ENCODE results near the gene WIPF1. TPM values are rescaled to one million over a fixed set of nuclear protein-coding genes. Genes with fewer than 3 reads are reported as not detected.

The WIPF1 gene
- polyA plus RNA-seq, 1 of the 3 experiments (the other 2 are of a cell fraction), result 56.7 TPM

DNA sequence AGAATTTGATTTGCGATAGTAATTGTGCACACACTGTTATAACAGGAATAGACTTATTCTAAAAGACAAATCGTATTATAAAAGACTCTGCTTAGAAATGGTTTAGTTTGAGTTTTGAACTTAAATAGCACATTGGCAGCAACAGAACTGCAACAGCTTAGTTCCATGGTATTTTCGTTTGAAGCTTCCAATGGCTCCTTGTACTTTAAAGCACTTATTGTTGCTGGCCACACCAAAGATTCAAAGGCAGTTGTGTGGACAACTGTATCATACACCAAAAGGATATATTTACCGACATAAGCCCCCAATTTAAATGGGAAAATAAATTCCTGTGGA lies 627 bp downstream of the WIPF1 start:
- CTCF ChIA-PET, result interaction anchor here (1.4 to 4.5 kb wide), 7 partner anchors 9 to 134 kb away, joined by 3 to 22 read pairs (median 4); no protein-coding TSS in a partner anchor
- H2AFZ ChIP-seq (ENCODE audit: low read depth), result peak overlapping the region; percentile 74; the same call in 1 of the 2 replicates
- 45% methylated on average over 4 of the region's 4 CpGs for WGBS (ENCODE audit: low lambda C conversion rate)
- TF ChIP-seq TAF1 (IDR thresholded peaks at IDR 0.05; ENCODE audit: borderline replicate concordance, low read depth, low read length) (no peak), YY1 (IDR thresholded peaks at IDR 0.05; ENCODE audit: low read depth) (no peak), EP300 (IDR thresholded peaks at IDR 0.05; ENCODE audit: borderline replicate concordance in 1 of 2, low read depth in 1 of 2, low read length in 1 of 2) (no peak), MXI1 (IDR thresholded peaks at IDR 0.05; ENCODE audit: low read depth, low read length) (no peak), NRF1 (IDR thresholded peaks at IDR 0.05; ENCODE audit: low read depth, low read length) (no peak), NFIC (IDR thresholded peaks at IDR 0.05; ENCODE audit: borderline replicate concordance) (no peak), FOSL2 (IDR thresholded peaks at IDR 0.05; ENCODE audit: borderline replicate concordance, low read depth) (no peak), EZH2phosphoT487 (IDR thresholded peaks at IDR 0.05; ENCODE audit: borderline replicate concordance, low read depth) (no peak)
- TF ChIP-seq, protein P1, sequence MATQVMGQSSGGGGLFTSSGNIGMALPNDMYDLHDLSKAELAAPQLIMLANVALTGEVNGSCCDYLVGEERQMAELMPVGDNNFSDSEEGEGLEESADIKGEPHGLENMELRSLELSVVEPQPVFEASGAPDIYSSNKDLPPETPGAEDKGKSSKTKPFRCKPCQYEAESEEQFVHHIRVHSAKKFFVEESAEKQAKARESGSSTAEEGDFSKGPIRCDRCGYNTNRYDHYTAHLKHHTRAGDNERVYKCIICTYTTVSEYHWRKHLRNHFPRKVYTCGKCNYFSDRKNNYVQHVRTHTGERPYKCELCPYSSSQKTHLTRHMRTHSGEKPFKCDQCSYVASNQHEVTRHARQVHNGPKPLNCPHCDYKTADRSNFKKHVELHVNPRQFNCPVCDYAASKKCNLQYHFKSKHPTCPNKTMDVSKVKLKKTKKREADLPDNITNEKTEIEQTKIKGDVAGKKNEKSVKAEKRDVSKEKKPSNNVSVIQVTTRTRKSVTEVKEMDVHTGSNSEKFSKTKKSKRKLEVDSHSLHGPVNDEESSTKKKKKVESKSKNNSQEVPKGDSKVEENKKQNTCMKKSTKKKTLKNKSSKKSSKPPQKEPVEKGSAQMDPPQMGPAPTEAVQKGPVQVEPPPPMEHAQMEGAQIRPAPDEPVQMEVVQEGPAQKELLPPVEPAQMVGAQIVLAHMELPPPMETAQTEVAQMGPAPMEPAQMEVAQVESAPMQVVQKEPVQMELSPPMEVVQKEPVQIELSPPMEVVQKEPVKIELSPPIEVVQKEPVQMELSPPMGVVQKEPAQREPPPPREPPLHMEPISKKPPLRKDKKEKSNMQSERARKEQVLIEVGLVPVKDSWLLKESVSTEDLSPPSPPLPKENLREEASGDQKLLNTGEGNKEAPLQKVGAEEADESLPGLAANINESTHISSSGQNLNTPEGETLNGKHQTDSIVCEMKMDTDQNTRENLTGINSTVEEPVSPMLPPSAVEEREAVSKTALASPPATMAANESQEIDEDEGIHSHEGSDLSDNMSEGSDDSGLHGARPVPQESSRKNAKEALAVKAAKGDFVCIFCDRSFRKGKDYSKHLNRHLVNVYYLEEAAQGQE (IDR thresholded peaks at IDR 0.05; ENCODE audit: low read depth, low read length), result no peak
- H3K9me3 ChIP-seq, result no peaks in the 10 kb centered on the region
- peak overlapping the region; percentile 95 to 96 for H3K27ac ChIP-seq (ENCODE audit: low read depth in 2 of 2, low read length in 1 of 2)
- POLR2A ChIA-PET, result no interaction called here
- H3K79me2 ChIP-seq (ENCODE audit: insufficient read depth), result peaks cover 48% of the 10 kb centered on the region
- H3F3A ChIP-seq (replicated peaks; ENCODE audit: insufficient read depth), result peaks cover 32% of the 10 kb centered on the region
- H3K4me1 ChIP-seq (ENCODE audit: control insufficient read depth in 1 of 2, insufficient read depth in 2 of 2, low read depth in 1 of 2, low read length in 1 of 2), result peaks cover 39 to 43% of the 10 kb centered on the region in 2 experiments
- peak overlapping the region; percentile 64; the same call in 1 of the 2 replicates for H3K9ac ChIP-seq
- H3K36me3 ChIP-seq (replicated peaks in 1 of 2; ENCODE audit: control insufficient read depth in 1 of 2, insufficient read depth in 2 of 2, low read length in 1 of 2), result peaks cover 0 to 2% of the 10 kb centered on the region in 2 experiments
- no peak overlapping the region; a peak in 1 of 4 replicates for H3K4me3 ChIP-seq (ENCODE audit: low read depth in 2 of 2, low read length in 1 of 2)
- no peaks in the 10 kb centered on the region for H3K27me3 ChIP-seq (ENCODE audit: insufficient read depth)
- H3K4me2 ChIP-seq, result peak overlapping the region; percentile 75
- H3K9me2 ChIP-seq, result no peaks in the 10 kb centered on the region
- DNase-seq, result no peak
- no peaks in the 10 kb centered on the region for H4K20me1 ChIP-seq (ENCODE audit: insufficient read depth)

GRCh38 chr2:174595891-174596397 lies 1.7 kb downstream of the WIPF1 start:
- WGBS (ENCODE audit: low lambda C conversion rate), result 41% methylated on average over 2 of the region's 2 CpGs
- Histone ChIP-seq H3F3A (replicated peaks; ENCODE audit: insufficient read depth) (peaks cover 40% of the 10 kb centered on the region), H3K9me3 (no peaks in the 10 kb centered on the region), H3K27me3 (ENCODE audit: insufficient read depth) (no peaks in the 10 kb centered on the region), H3K4me3 (ENCODE audit: low read depth in 2 of 2, low read length in 1 of 2) (no peak overlapping the region), H3K9ac (peak overlapping the region; percentile 25; the same call in 1 of the 2 replicates), H2AFZ (ENCODE audit: low read depth) (no peak overlapping the region), H4K20me1 (ENCODE audit: insufficient read depth) (no peaks in the 10 kb centered on the region), H3K4me1 (ENCODE audit: control insufficient read depth in 1 of 2, insufficient read depth in 2 of 2, low read depth in 1 of 2, low read length in 1 of 2) (peaks cover 46 to 48% of the 10 kb centered on the region in 2 experiments), H3K27ac (ENCODE audit: low read depth in 2 of 2, low read length in 1 of 2) (peak overlapping the region; percentile 95 to 96), H3K36me3 (replicated peaks in 1 of 2; ENCODE audit: control insufficient read depth in 1 of 2, insufficient read depth in 2 of 2, low read length in 1 of 2) (no peaks in the 10 kb centered on the region), H3K79me2 (ENCODE audit: insufficient read depth) (peaks cover 44% of the 10 kb centered on the region), H3K9me2 (no peaks in the 10 kb centered on the region), H3K4me2 (peak overlapping the region; percentile 1; the same call in 1 of the 2 replicates)
- no peak for DNase-seq
- ChIA-PET POLR2A (no interaction called here), CTCF (interaction anchor here (0.8 to 4.5 kb wide), 7 partner anchors 10 to 133 kb away, joined by 3 to 22 read pairs (median 4); no protein-coding TSS in a partner anchor)
- 0 out of 2 replicates have a peak, but pooled peaks have one; percentile 0 for TF ChIP-seq MEF2A (IDR thresholded peaks at IDR 0.05; ENCODE audit: borderline replicate concordance, low read depth)
- TF ChIP-seq RXRA (IDR thresholded peaks at IDR 0.05; ENCODE audit: borderline replicate concordance, low read depth), result peak; percentile 49; the same call in 1 of the 2 replicates
- TF ChIP-seq, protein P2, sequence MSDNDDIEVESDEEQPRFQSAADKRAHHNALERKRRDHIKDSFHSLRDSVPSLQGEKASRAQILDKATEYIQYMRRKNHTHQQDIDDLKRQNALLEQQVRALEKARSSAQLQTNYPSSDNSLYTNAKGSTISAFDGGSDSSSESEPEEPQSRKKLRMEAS (IDR thresholded peaks at IDR 0.05; ENCODE audit: low read depth), result no peak
- no peak for TF ChIP-seq GABPA (IDR thresholded peaks at IDR 0.05; ENCODE audit: low read depth)
- peak; percentile 62 to 84; a peak in 3 of 4 replicates for TF ChIP-seq EP300 (IDR thresholded peaks at IDR 0.05; ENCODE audit: borderline replicate concordance in 1 of 2, low read depth in 1 of 2, low read length in 1 of 2)
- TF ChIP-seq NFIC (IDR thresholded peaks at IDR 0.05; ENCODE audit: borderline replicate concordance), result no peak
- TF ChIP-seq, protein P3, sequence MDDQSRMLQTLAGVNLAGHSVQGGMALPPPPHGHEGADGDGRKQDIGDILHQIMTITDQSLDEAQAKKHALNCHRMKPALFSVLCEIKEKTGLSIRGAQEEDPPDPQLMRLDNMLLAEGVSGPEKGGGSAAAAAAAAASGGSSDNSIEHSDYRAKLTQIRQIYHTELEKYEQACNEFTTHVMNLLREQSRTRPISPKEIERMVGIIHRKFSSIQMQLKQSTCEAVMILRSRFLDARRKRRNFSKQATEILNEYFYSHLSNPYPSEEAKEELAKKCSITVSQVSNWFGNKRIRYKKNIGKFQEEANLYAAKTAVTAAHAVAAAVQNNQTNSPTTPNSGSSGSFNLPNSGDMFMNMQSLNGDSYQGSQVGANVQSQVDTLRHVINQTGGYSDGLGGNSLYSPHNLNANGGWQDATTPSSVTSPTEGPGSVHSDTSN (IDR thresholded peaks at IDR 0.05), result peak; percentile 65
- TF ChIP-seq TCF12 (IDR thresholded peaks at IDR 0.05), result peak; percentile 78
- peak; percentile 67 for TF ChIP-seq JUND (IDR thresholded peaks at IDR 0.05)
- TF ChIP-seq FOSL2 (IDR thresholded peaks at IDR 0.05; ENCODE audit: borderline replicate concordance, low read depth), result peak; percentile 14; the same call in 1 of the 2 replicates
- no peak for TF ChIP-seq NRF1 (IDR thresholded peaks at IDR 0.05; ENCODE audit: low read depth, low read length)
- no peak for TF ChIP-seq GATA2 (CRISPR knock-in tag; IDR thresholded peaks at IDR 0.05)
- no peak for TF ChIP-seq CHD2 (IDR thresholded peaks at IDR 0.05; ENCODE audit: low read length, partially characterized antibody)
- no peak for TF ChIP-seq USF1 (IDR thresholded peaks at IDR 0.05; ENCODE audit: borderline replicate concordance, low read depth)
- TF ChIP-seq POLR2AphosphoS5 (IDR thresholded peaks at IDR 0.05; ENCODE audit: low read depth, low read length), result no peak
- no peak for TF ChIP-seq EZH2phosphoT487 (IDR thresholded peaks at IDR 0.05; ENCODE audit: borderline replicate concordance, low read depth)
